Astrocyte (in vitro differentiated cells and primary cell): ENCODE measurements around the gene FBXO8.

Experiments used
- CTCF ChIP-seq: IDR thresholded peaks from 2 replicates; pipeline ENCODE4 v1.5.1; 2011; ENCODE audit warnings: low read depth, mild to moderate bottlenecking, inconsistent platforms, low read length, moderate library complexity; ENCODE audit not compliant: insufficient read depth
- EZH2 ChIP-seq: IDR thresholded peaks from 2 replicates; pipeline ENCODE4 v1.6.1; 2012; ENCODE audit warnings: mild to moderate bottlenecking, low read length, inconsistent platforms; ENCODE audit not compliant: insufficient read depth

GRCh38 chr4:174316954-174317353 lies 33.5 kb upstream of the FBXO8 start:
- no peak for TF ChIP-seq CTCF
- TF ChIP-seq EZH2 = no peak
